Measurements from ENCODE around the gene CFAP54.
A peak's percentile ranks its signal among the peaks of the same experiment; 100 is the strongest.

CFAP54 gene

DNA sequence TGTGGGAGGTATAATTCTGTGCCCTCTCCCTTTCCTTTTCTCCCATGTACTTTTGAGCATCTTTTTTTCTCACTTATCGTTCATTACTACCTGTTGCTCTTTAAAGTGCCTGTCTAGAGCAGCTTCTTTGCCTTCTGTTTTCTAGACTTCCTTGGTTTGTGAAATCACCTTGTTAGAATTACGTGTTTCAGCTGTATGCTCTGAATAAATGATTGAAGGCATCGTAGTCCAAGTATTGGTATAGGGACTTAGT, 419.0 kb downstream of the CFAP54 start:
- Histone ChIP-seq H3K4me1 (ENCODE audit: control insufficient read depth, low read length) (peaks cover 43% of the 10 kb centered on the region), H4K20me1 (ENCODE audit: control insufficient read depth, insufficient read depth, low read depth, low read length) (no peaks in the 10 kb centered on the region), H3K27ac (ENCODE audit: low read depth, low read length) (no peak overlapping the region), H3K79me2 (ENCODE audit: control insufficient read depth, low read length) (peaks cover 55% of the 10 kb centered on the region), H3K36me3 (ENCODE audit: control insufficient read depth, low read length) (peaks cover 36% of the 10 kb centered on the region), H3F3A (ENCODE audit: control insufficient read depth, insufficient read depth) (no peaks in the 10 kb centered on the region), H3K9me2 (replicated peaks; ENCODE audit: control insufficient read depth, low read length) (no peaks in the 10 kb centered on the region), H3K9me3 (ENCODE audit: control insufficient read depth, insufficient read depth, low read length) (no peaks in the 10 kb centered on the region), H3K4me2 (ENCODE audit: low read length) (peak overlapping the region; percentile 96), H3K4me3 (ENCODE audit: low read length) (peak overlapping the region; percentile 87), H3K27me3 (ENCODE audit: control insufficient read depth, low read length) (0 out of 2 replicates have a peak, but pooled peaks cover 6% of the 10 kb centered on the region)
- TF ChIP-seq EZH2phosphoT487 (IDR thresholded peaks at IDR 0.05; ENCODE audit: borderline replicate concordance, low read length) (no peak), CTCF (IDR thresholded peaks at IDR 0.05; ENCODE audit: low read depth, low read length, poor library complexity, severe bottlenecking) (no peak)

DNA sequence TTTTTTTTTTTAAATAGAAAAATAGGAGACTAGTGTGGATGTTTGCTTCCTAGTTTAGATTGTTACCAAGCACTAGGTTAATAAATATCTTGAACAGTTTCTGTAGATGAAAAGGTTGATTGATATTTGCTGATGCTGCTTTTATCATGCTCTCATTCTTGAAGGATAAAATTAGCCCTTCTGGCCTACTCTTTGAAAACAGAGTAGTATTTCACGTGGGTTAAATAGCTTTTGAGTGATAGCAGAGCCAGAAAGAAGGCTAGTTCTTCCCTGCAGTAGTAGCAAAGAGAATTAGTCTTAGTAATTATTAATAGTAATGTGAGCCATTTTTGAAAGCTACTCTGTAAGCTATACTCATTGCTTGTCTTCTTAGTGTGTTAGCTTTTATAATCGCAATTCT, 422.9 kb downstream of the CFAP54 start:
- no peak for TF ChIP-seq EZH2phosphoT487 (IDR thresholded peaks at IDR 0.05; ENCODE audit: borderline replicate concordance, low read length)
- TF ChIP-seq CTCF (IDR thresholded peaks at IDR 0.05; ENCODE audit: low read depth, low read length, poor library complexity, severe bottlenecking): no peak
- no peak overlapping the region for H3K4me3 ChIP-seq (ENCODE audit: low read length)
- H3K36me3 ChIP-seq (ENCODE audit: control insufficient read depth, low read length): peaks cover 51% of the 10 kb centered on the region
- peaks cover 79% of the 10 kb centered on the region for H3K79me2 ChIP-seq (ENCODE audit: control insufficient read depth, low read length)
- H3F3A ChIP-seq (ENCODE audit: control insufficient read depth, insufficient read depth): no peaks in the 10 kb centered on the region
- peaks cover 2% of the 10 kb centered on the region; the same call in 1 of the 2 replicates for H4K20me1 ChIP-seq (ENCODE audit: control insufficient read depth, insufficient read depth, low read depth, low read length)
- no peaks in the 10 kb centered on the region for H3K27me3 ChIP-seq (ENCODE audit: control insufficient read depth, low read length)
- peaks cover 36% of the 10 kb centered on the region for H3K4me1 ChIP-seq (ENCODE audit: control insufficient read depth, low read length)
- H3K4me2 ChIP-seq (ENCODE audit: low read length): no peak overlapping the region
- no peak overlapping the region for H3K27ac ChIP-seq (ENCODE audit: low read depth, low read length)
- no peaks in the 10 kb centered on the region for H3K9me3 ChIP-seq (ENCODE audit: control insufficient read depth, insufficient read depth, low read length)
- no peaks in the 10 kb centered on the region for H3K9me2 ChIP-seq (replicated peaks; ENCODE audit: control insufficient read depth, low read length)

GRCh38 chr12:96912943-96913342, 423.6 kb downstream of the CFAP54 start:
- H3K27ac ChIP-seq (ENCODE audit: low read depth, low read length): no peak overlapping the region
- no peak for TF ChIP-seq EZH2phosphoT487 (IDR thresholded peaks at IDR 0.05; ENCODE audit: borderline replicate concordance, low read length)
- no peak for TF ChIP-seq CTCF (IDR thresholded peaks at IDR 0.05; ENCODE audit: low read depth, low read length, poor library complexity, severe bottlenecking)
- peaks cover 73% of the 10 kb centered on the region for H3K79me2 ChIP-seq (ENCODE audit: control insufficient read depth, low read length)
- H3K4me1 ChIP-seq (ENCODE audit: control insufficient read depth, low read length): peaks cover 36% of the 10 kb centered on the region
- peaks cover 44% of the 10 kb centered on the region for H3K36me3 ChIP-seq (ENCODE audit: control insufficient read depth, low read length)
- no peaks in the 10 kb centered on the region for H3K9me2 ChIP-seq (replicated peaks; ENCODE audit: control insufficient read depth, low read length)
- no peaks in the 10 kb centered on the region for H3K9me3 ChIP-seq (ENCODE audit: control insufficient read depth, insufficient read depth, low read length)
- no peaks in the 10 kb centered on the region for H3F3A ChIP-seq (ENCODE audit: control insufficient read depth, insufficient read depth)
- peaks cover 2% of the 10 kb centered on the region; the same call in 1 of the 2 replicates for H4K20me1 ChIP-seq (ENCODE audit: control insufficient read depth, insufficient read depth, low read depth, low read length)
- no peak overlapping the region for H3K4me3 ChIP-seq (ENCODE audit: low read length)
- H3K4me2 ChIP-seq (ENCODE audit: low read length): no peak overlapping the region
- no peaks in the 10 kb centered on the region for H3K27me3 ChIP-seq (ENCODE audit: control insufficient read depth, low read length)
